Measurements from ENCODE around the gene WSCD2.

Gene WSCD2

GRCh38 chr12:108284163-108284562 lies 155.1 kb downstream of the WSCD2 start:
- no peak overlapping the region for H3K4me3 ChIP-seq (ENCODE audit: low read depth in 1 of 2, low read length in 2 of 2)
- DNase-seq, result no peak
- H2AFZ ChIP-seq (ENCODE audit: low read depth, low read length), result no peak overlapping the region
- H4K20me1 ChIP-seq (ENCODE audit: insufficient read depth, low read length), result no peaks in the 10 kb centered on the region
- no peak overlapping the region for H3K9ac ChIP-seq (ENCODE audit: low read depth, low read length)
- H3K9me3 ChIP-seq (ENCODE audit: insufficient read depth, low read length, severe bottlenecking), result no peaks in the 10 kb centered on the region
- no peak for ATAC-seq (ENCODE audit: insufficient read depth, low read depth)
- H3K4me2 ChIP-seq (ENCODE audit: insufficient read depth, low read length), result no peak overlapping the region
- H3K4me1 ChIP-seq (ENCODE audit: insufficient read depth, low read length), result no peaks in the 10 kb centered on the region
- no peaks in the 10 kb centered on the region for H3K27me3 ChIP-seq (ENCODE audit: insufficient read depth, low read length, poor library complexity)
- no peak overlapping the region for H3K27ac ChIP-seq (ENCODE audit: low read length)
- no peak for TF ChIP-seq EZH2 (IDR thresholded peaks at IDR 0.05; ENCODE audit: borderline replicate concordance, low read depth, low read length, severe bottlenecking)
- TF ChIP-seq, protein P1, sequence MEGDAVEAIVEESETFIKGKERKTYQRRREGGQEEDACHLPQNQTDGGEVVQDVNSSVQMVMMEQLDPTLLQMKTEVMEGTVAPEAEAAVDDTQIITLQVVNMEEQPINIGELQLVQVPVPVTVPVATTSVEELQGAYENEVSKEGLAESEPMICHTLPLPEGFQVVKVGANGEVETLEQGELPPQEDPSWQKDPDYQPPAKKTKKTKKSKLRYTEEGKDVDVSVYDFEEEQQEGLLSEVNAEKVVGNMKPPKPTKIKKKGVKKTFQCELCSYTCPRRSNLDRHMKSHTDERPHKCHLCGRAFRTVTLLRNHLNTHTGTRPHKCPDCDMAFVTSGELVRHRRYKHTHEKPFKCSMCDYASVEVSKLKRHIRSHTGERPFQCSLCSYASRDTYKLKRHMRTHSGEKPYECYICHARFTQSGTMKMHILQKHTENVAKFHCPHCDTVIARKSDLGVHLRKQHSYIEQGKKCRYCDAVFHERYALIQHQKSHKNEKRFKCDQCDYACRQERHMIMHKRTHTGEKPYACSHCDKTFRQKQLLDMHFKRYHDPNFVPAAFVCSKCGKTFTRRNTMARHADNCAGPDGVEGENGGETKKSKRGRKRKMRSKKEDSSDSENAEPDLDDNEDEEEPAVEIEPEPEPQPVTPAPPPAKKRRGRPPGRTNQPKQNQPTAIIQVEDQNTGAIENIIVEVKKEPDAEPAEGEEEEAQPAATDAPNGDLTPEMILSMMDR (IDR thresholded peaks at IDR 0.05; ENCODE audit: borderline replicate concordance, extremely low read depth, low read length, poor library complexity, severe bottlenecking), result no peak
- no peaks in the 10 kb centered on the region for H3K36me3 ChIP-seq (ENCODE audit: insufficient read depth, low read length)
- no peaks in the 10 kb centered on the region for H3K79me2 ChIP-seq (ENCODE audit: insufficient read depth, low read length)

GRCh38 chr12:108285016-108285415 lies 155.9 kb downstream of the WSCD2 start:
- Histone ChIP-seq H3K36me3 (ENCODE audit: insufficient read depth, low read length) (no peaks in the 10 kb centered on the region), H3K4me3 (ENCODE audit: low read depth in 1 of 2, low read length in 2 of 2) (no peak overlapping the region), H3K27ac (ENCODE audit: low read length) (no peak overlapping the region), H3K9me3 (ENCODE audit: insufficient read depth, low read length, severe bottlenecking) (no peaks in the 10 kb centered on the region), H4K20me1 (ENCODE audit: insufficient read depth, low read length) (no peaks in the 10 kb centered on the region), H3K9ac (ENCODE audit: low read depth, low read length) (no peak overlapping the region), H3K27me3 (ENCODE audit: insufficient read depth, low read length, poor library complexity) (no peaks in the 10 kb centered on the region), H3K4me2 (ENCODE audit: insufficient read depth, low read length) (no peak overlapping the region), H3K4me1 (ENCODE audit: insufficient read depth, low read length) (no peaks in the 10 kb centered on the region), H2AFZ (ENCODE audit: low read depth, low read length) (no peak overlapping the region), H3K79me2 (ENCODE audit: insufficient read depth, low read length) (no peaks in the 10 kb centered on the region)
- no peak for ATAC-seq (ENCODE audit: insufficient read depth, low read depth)
- TF ChIP-seq, protein P1 (IDR thresholded peaks at IDR 0.05; ENCODE audit: borderline replicate concordance, extremely low read depth, low read length, poor library complexity, severe bottlenecking), result no peak
- no peak for TF ChIP-seq EZH2 (IDR thresholded peaks at IDR 0.05; ENCODE audit: borderline replicate concordance, low read depth, low read length, severe bottlenecking)
- DNase-seq, result no peak

DNA sequence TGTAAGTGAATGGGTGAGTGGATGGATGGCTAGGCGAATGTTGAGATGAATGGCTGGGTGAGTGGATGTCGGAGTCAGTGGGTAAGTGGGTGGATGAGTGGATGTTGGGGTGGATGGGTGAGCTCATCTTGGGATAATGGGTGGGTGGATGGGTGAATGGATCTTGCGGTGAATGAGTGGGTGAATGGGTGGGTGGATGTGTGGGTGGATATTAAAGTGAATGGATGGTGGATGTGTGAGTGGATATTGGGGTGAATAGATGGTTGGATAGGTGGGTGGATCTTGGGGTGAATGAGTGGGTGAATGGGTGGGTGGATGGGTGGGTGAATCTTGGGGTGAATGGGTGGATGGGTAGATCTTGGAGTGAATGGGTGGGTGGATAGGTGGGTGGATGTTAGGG lies 158.1 kb downstream of the WSCD2 start:
- ATAC-seq (ENCODE audit: insufficient read depth, low read depth), result no peak
- H3K27ac ChIP-seq (ENCODE audit: low read length), result no peak overlapping the region
- H3K4me1 ChIP-seq (ENCODE audit: insufficient read depth, low read length), result no peaks in the 10 kb centered on the region
- no peak for DNase-seq
- no peaks in the 10 kb centered on the region for H3K27me3 ChIP-seq (ENCODE audit: insufficient read depth, low read length, poor library complexity)
- no peaks in the 10 kb centered on the region for H3K9me3 ChIP-seq (ENCODE audit: insufficient read depth, low read length, severe bottlenecking)
- no peaks in the 10 kb centered on the region for H4K20me1 ChIP-seq (ENCODE audit: insufficient read depth, low read length)
- no peaks in the 10 kb centered on the region for H3K36me3 ChIP-seq (ENCODE audit: insufficient read depth, low read length)
- no peak overlapping the region for H3K4me2 ChIP-seq (ENCODE audit: insufficient read depth, low read length)
- no peak overlapping the region for H2AFZ ChIP-seq (ENCODE audit: low read depth, low read length)
- H3K4me3 ChIP-seq (ENCODE audit: low read depth in 1 of 2, low read length in 2 of 2), result no peak overlapping the region
- no peaks in the 10 kb centered on the region for H3K79me2 ChIP-seq (ENCODE audit: insufficient read depth, low read length)
- H3K9ac ChIP-seq (ENCODE audit: low read depth, low read length), result no peak overlapping the region
- no peak for TF ChIP-seq EZH2 (IDR thresholded peaks at IDR 0.05; ENCODE audit: borderline replicate concordance, low read depth, low read length, severe bottlenecking)
- TF ChIP-seq, protein P1 (IDR thresholded peaks at IDR 0.05; ENCODE audit: borderline replicate concordance, extremely low read depth, low read length, poor library complexity, severe bottlenecking), result no peak
